Neutrophil (primary cell): Measurements from ENCODE around the gene LRIG3.

Source experiments
- H3K27ac ChIP-seq: fragments of 200-600 bp; sonication (generic); 2 replicates; pipeline ENCODE4 v1.5.1; 2016; ENCODE audit warnings: mild to moderate bottlenecking, moderate library complexity
- H3K27me3 ChIP-seq: fragments of 200-600 bp; sonication (generic); 2 replicates; pipeline ENCODE4 v1.6.0; 2016; ENCODE audit warnings: mild to moderate bottlenecking
- H3K36me3 ChIP-seq: fragments of 200-600 bp; sonication (generic); 2 replicates; pipeline ENCODE4 v1.5.1; 2017
- H3K4me1 ChIP-seq, 2 experiments: fragments of 200-600 bp in 1 of 2; sonication (generic) in 1 of 2; 1 replicate in 1 of 2; 2 replicates in 1 of 2; pipeline versions ENCODE4 v1.5.1 to v1.6.1; 2013 to 2016; ENCODE audit warnings: low read depth in 1 of 2, low read length in 1 of 2, mild to moderate bottlenecking in 1 of 2, moderate library complexity in 1 of 2; ENCODE audit not compliant: control insufficient read depth in 1 of 2, insufficient read depth in 1 of 2
- H3K4me3 ChIP-seq, 2 experiments: fragments of 200-600 bp in 1 of 2; sonication (generic) in 1 of 2; 1 replicate in 1 of 2; 2 replicates in 1 of 2; pipeline ENCODE4 v1.5.1; 2013 to 2016; ENCODE audit warnings: low read depth in 1 of 2, low read length in 1 of 2, mild to moderate bottlenecking in 1 of 2, moderate library complexity in 1 of 2
- H3K9me3 ChIP-seq: fragments of 200-600 bp; sonication (generic); 2 replicates; pipeline ENCODE4 v1.5.1; 2016
- CTCF ChIP-seq: fragments of 200-600 bp; sonication (generic); IDR thresholded peaks from 2 replicates; pipeline ENCODE4 v1.5.1; 2016; ENCODE audit warnings: antibody characterized with exemption

LRIG3 gene

GRCh38 chr12:58844161-58844560 lies 76.1 kb downstream of the LRIG3 start:
- no peaks in the 10 kb centered on the region for H3K4me1 ChIP-seq
- no peaks in the 10 kb centered on the region for H3K27me3 ChIP-seq
- no peaks in the 10 kb centered on the region for H3K9me3 ChIP-seq
- no peak overlapping the region for H3K27ac ChIP-seq
- no peaks in the 10 kb centered on the region for H3K36me3 ChIP-seq
- no peak for TF ChIP-seq CTCF
- H3K4me3 ChIP-seq = no peak overlapping the region

- Histone ChIP-seq H3K4me1 (no peaks in the 10 kb centered on the region), H3K9me3 (no peaks in the 10 kb centered on the region), H3K27me3 (no peaks in the 10 kb centered on the region), H3K4me3 (no peak overlapping the region), H3K27ac (no peak overlapping the region), H3K36me3 (no peaks in the 10 kb centered on the region)
- TF ChIP-seq CTCF = no peak
These were observed 79.1 kb downstream of the LRIG3 start for GRCh38 chr12:58841058-58841798.

GRCh38 chr12:58833853-58834252 lies 86.5 kb downstream of the LRIG3 start:
- Histone ChIP-seq H3K27me3 (no peaks in the 10 kb centered on the region), H3K4me3 (no peak overlapping the region), H3K36me3 (no peaks in the 10 kb centered on the region), H3K27ac (no peak overlapping the region), H3K9me3 (no peaks in the 10 kb centered on the region), H3K4me1 (no peaks in the 10 kb centered on the region)
- no peak for TF ChIP-seq CTCF

GRCh38 chr12:58832920-58833319 lies 87.4 kb downstream of the LRIG3 start:
- Histone ChIP-seq H3K4me3 (no peak overlapping the region), H3K36me3 (no peaks in the 10 kb centered on the region), H3K27me3 (no peaks in the 10 kb centered on the region), H3K4me1 (no peaks in the 10 kb centered on the region), H3K27ac (no peak overlapping the region), H3K9me3 (no peaks in the 10 kb centered on the region)
- no peak for TF ChIP-seq CTCF
